Fibroblast of mammary gland (primary cell): ENCODE measurements around the gene CABLES1.
"Not testable (repeated sequence)": the region's sequence is repeated elsewhere in the genome, so short reads cannot be mapped to it uniquely, and the experiment has no call there.

Source experiments
- DNase-seq: peaks from one replicate; pipeline ENCODE4 v3.0.0-alpha.2; 2010; ENCODE audit warnings: low read depth
- H3K4me3 ChIP-seq: 2 replicates; pipeline ENCODE4 v1.5.1; 2011; ENCODE audit warnings: low read depth, mild to moderate bottlenecking, low read length, moderate library complexity; ENCODE audit not compliant: control insufficient read depth
- CTCF ChIP-seq: conservative IDR thresholded peaks from 2 replicates; pipeline ENCODE4 v1.5.1; 2011; ENCODE audit warnings: low read depth, low read length, inconsistent platforms; ENCODE audit not compliant: control insufficient read depth, insufficient read depth

CABLES1 gene

GRCh38 chr18:23260926-23261590, 125.8 kb downstream of the CABLES1 start:
- no peak overlapping the region for H3K4me3 ChIP-seq
- no peak for DNase-seq

GRCh38 chr18:23263551-23264235, 128.4 kb downstream of the CABLES1 start:
- no peak for DNase-seq
- no peak overlapping the region for H3K4me3 ChIP-seq
- TF ChIP-seq CTCF = no peak

More at GRCh38 chr18:23260926-23261590, 125.8 kb downstream of the CABLES1 start:
- no peak for TF ChIP-seq CTCF

GRCh38 chr18:23265682-23266399, 130.6 kb downstream of the CABLES1 start:
- no peak overlapping the region for H3K4me3 ChIP-seq
- TF ChIP-seq CTCF = no peak
- no peak for DNase-seq

- no peak for DNase-seq
- no peak overlapping the region for H3K4me3 ChIP-seq
- TF ChIP-seq CTCF = no peak
Observed at GRCh38 chr18:23266717-23267446, 131.6 kb downstream of the CABLES1 start.

GRCh38 chr18:23267447-23267776, 132.1 kb downstream of the CABLES1 start:
- no peak overlapping the region for H3K4me3 ChIP-seq
- DNase-seq = no peak
- TF ChIP-seq CTCF = no peak

- TF ChIP-seq CTCF = no peak
- no peak for DNase-seq
- H3K4me3 ChIP-seq = no peak overlapping the region
Observed at GRCh38 chr18:23268641-23269040, 133.4 kb downstream of the CABLES1 start.

GRCh38 chr18:23269068-23269467, 133.8 kb downstream of the CABLES1 start:
- DNase-seq, H3K4me3 ChIP-seq: not testable (repeated sequence)
